ENCODE data around the gene TAOK1. TPM values are rescaled to one million over a fixed set of nuclear protein-coding genes. Genes with fewer than 3 reads are reported as not detected.

Gene TAOK1
- total RNA-seq, 1 donor from 2014 or later = 54.0 TPM

DNA sequence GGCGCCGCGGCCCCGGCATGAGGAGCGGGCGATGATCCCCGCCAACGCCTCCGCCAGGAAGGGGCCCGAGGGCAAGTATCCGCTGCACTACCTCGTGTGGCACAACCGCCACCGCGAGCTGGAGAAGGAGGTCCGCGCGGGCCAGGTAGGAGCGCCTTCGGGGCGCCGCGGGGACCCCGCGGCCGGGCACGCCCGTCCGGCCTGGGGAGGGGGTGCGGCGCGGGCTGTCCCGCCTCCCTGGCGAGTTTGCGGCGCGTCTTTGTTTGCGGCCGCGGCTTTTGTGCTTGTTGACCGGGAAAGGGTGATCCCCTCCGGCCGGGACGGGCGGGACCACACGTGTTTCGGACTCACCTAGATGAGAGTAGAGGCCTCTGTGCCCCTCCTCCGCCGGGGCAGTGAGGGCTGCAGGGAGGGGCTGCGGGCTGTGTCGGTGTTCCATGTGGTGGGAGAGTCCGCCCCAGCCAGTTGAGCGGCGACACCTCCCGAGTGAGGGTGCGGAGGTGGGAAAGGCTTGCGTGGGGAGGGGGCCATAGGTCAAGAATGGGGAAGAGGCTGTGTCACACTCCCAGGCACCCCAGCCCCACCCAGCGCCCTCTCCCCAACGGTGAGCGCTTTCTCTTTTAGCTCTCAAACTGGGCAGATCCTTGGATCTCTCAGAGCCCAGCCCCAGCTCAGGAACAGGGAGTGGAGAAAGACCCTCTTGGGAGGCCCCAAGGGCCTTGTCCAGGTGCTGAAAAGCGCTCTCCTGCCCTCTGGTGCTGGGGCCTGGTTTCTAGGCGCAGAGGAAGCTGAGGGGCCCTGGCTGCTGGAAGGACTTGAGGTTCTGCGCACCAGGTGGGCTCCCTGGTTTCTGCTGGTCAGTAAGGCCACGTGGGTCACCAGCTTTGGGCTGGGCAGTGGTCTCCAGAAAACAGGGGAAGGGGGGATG is 203.7 kb downstream of the TAOK1 start:
- DNase-seq (ENCODE audit: low read depth, low spot score) = no peak

GRCh38 chr17:29594519-29595090 is 204.4 kb downstream of the TAOK1 start:
- DNase-seq (ENCODE audit: low read depth, low spot score) = no peak

- no peak for DNase-seq (ENCODE audit: low read depth, low spot score)
These were observed 205.2 kb downstream of the TAOK1 start for GRCh38 chr17:29595107-29595942.

- no peak for DNase-seq (ENCODE audit: low read depth, low spot score)
These were observed 206.0 kb downstream of the TAOK1 start for GRCh38 chr17:29595943-29596774.

DNA sequence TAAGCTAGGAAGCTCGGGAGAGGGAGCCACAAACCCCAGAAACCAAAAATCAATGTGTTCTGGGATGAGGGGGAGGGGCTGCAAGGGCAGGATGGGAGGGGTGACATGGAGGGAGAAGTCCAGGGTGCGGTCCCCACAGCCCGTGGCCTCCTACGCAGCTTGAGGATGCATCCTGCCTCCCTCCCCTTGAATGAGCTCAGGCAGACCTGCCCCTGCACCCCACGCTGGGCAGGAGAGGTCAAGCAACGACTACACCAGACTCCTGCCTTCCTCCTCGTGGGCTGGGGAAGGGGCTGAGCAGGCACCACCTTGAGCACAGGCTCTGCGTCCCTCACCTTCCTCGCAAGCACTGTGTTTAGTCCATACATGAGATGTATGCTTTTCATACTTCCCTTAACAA is 206.6 kb downstream of the TAOK1 start:
- no peak for DNase-seq (ENCODE audit: low read depth, low spot score)

GRCh38 chr17:29597361-29598172 is 207.4 kb downstream of the TAOK1 start:
- no peak for DNase-seq (ENCODE audit: low read depth, low spot score)

Other genes with a start within 250 kb of the TAOK1 start
- gene MYO18A, start 210.0 kb upstream of the TAOK1 start, total RNA-seq = 12.1 and 20.0 TPM in 2 replicates
- gene CRYBA1, start 143.5 kb upstream of the TAOK1 start, total RNA-seq = not detected in 2 replicates
- gene NUFIP2, start 96.2 kb upstream of the TAOK1 start, total RNA-seq = 30.3 and 45.9 TPM in 2 replicates
- 7.1 and 9.1 TPM in 2 replicates for gene ABHD15, start 176.7 kb downstream of the TAOK1 start, total RNA-seq
- 32.2 and 40.9 TPM in 2 replicates for gene TP53I13, start 178.3 kb downstream of the TAOK1 start, total RNA-seq
- 44.8 and 53.9 TPM in 2 replicates for gene GIT1, start 199.3 kb downstream of the TAOK1 start, total RNA-seq
- gene ANKRD13B, start 202.8 kb downstream of the TAOK1 start, total RNA-seq = 12.3 and 19.1 TPM in 2 replicates
- 1.3 and 3.4 TPM in 2 replicates for gene CORO6, start 232.5 kb downstream of the TAOK1 start, total RNA-seq